Measurements from ENCODE around the gene TEX44. TPM values are rescaled to one million over a fixed set of nuclear protein-coding genes. Genes with fewer than 3 reads are reported as not detected.
"Not testable (repeated sequence)": the region's sequence is repeated elsewhere in the genome, so short reads cannot be mapped to it uniquely, and the experiment has no call there.

The TEX44 gene
- total RNA-seq, 1 donor = not detected

DNA sequence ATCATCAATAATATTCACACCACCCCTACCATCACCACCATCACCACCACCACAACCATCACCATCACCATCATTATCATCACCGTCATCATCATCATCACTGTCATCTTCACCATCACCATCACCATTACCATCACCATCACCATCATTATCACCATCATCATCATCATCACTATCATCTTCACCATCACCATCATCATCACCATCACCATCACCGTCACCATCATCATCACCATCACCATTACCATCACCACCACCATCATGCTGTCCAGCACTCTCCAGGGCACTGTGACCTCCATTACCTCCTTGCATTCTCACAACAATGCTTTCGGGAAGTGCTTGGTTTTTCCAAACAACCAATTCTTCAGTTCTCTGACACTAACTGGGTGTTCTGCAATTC is 13.1 kb upstream of the TEX44 start:
- Histone ChIP-seq H4K20me1 (ENCODE audit: insufficient read depth, low read length) (no peaks in the 10 kb centered on the region), H3K27ac (ENCODE audit: low read depth, low read length) (no peak overlapping the region)
- DNase-seq (ENCODE audit: insufficient read length, low spot score, missing footprints) = no peak

DNA sequence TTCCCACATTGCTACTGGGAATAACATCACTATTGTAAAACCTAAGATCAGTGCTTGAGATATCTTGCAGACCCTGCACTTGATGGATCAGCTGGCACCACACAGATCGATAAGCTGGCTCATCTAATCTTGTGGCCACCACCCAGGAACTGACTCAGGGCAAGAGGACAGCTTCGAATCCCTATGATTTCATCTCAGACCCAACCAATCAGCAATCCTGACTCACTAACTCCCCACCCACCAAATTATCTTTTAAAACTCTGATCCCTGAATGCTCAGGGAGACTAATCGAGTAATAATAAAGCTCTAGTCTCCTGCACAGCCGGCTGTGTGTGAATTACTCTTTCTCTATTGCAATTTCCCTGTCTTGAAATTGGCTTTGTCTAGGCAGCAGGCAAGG is 11.3 kb upstream of the TEX44 start:
- Histone ChIP-seq H3K9me3 (ENCODE audit: low read depth, low read length) (no peaks in the 10 kb centered on the region), H4K20me1 (ENCODE audit: insufficient read depth, low read length) (no peaks in the 10 kb centered on the region), H2AFZ (ENCODE audit: low read length) (no peak overlapping the region), H3K36me3 (ENCODE audit: insufficient read depth, low read length) (no peaks in the 10 kb centered on the region), H3K4me3 (ENCODE audit: insufficient read depth, low read length) (no peak overlapping the region), H3K27ac (ENCODE audit: low read depth, low read length) (no peak overlapping the region), H3K79me2 (ENCODE audit: insufficient read depth, low read length) (no peaks in the 10 kb centered on the region), H3K27me3 (ENCODE audit: insufficient read depth, low read length) (no peaks in the 10 kb centered on the region), H3K4me1 (ENCODE audit: insufficient read depth, low read length) (no peaks in the 10 kb centered on the region), H3K4me2 (ENCODE audit: insufficient read depth, low read length) (no peak overlapping the region)
- no peak for DNase-seq (ENCODE audit: insufficient read length, low spot score, missing footprints)
- TF ChIP-seq, protein P1, sequence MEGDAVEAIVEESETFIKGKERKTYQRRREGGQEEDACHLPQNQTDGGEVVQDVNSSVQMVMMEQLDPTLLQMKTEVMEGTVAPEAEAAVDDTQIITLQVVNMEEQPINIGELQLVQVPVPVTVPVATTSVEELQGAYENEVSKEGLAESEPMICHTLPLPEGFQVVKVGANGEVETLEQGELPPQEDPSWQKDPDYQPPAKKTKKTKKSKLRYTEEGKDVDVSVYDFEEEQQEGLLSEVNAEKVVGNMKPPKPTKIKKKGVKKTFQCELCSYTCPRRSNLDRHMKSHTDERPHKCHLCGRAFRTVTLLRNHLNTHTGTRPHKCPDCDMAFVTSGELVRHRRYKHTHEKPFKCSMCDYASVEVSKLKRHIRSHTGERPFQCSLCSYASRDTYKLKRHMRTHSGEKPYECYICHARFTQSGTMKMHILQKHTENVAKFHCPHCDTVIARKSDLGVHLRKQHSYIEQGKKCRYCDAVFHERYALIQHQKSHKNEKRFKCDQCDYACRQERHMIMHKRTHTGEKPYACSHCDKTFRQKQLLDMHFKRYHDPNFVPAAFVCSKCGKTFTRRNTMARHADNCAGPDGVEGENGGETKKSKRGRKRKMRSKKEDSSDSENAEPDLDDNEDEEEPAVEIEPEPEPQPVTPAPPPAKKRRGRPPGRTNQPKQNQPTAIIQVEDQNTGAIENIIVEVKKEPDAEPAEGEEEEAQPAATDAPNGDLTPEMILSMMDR (IDR thresholded peaks at IDR 0.05; ENCODE audit: extremely low read depth, low read depth, low read length) = no peak

More for the DNA sequence above, 13.1 kb upstream of the TEX44 start:
- Histone ChIP-seq H2AFZ (ENCODE audit: low read length) (no peak overlapping the region), H3K4me3 (ENCODE audit: insufficient read depth, low read length) (no peak overlapping the region), H3K27me3 (ENCODE audit: insufficient read depth, low read length) (no peaks in the 10 kb centered on the region), H3K79me2 (ENCODE audit: insufficient read depth, low read length) (no peaks in the 10 kb centered on the region), H3K9me3 (ENCODE audit: low read depth, low read length) (no peaks in the 10 kb centered on the region), H3K36me3 (ENCODE audit: insufficient read depth, low read length) (no peaks in the 10 kb centered on the region), H3K4me2 (ENCODE audit: insufficient read depth, low read length) (no peak overlapping the region), H3K4me1 (ENCODE audit: insufficient read depth, low read length) (no peaks in the 10 kb centered on the region)
- TF ChIP-seq, protein P1 (IDR thresholded peaks at IDR 0.05; ENCODE audit: extremely low read depth, low read depth, low read length) = no peak

DNA sequence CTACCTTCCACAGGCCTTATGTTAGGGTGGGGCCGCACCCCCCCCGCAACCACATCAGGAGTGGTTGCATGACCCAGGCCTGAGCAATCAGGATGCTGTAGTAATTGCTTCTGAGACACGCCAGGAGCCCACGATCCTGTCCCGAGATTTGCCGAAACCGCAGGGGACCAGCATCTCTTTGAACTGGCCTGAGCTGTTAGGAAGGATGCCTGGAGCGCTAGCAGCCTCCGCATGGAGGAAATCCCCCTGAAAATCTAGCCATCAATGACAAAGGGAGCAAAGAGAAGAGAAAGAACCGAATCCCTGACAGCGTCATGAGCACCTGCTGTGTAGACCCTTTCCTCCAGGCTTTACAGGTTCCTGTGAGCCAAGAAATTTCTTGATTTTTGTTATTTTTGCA is 8.7 kb upstream of the TEX44 start:
- peak overlapping the region; percentile 25 for H2AFZ ChIP-seq (ENCODE audit: low read length)
- H3K27ac ChIP-seq (ENCODE audit: low read depth, low read length) = no peak overlapping the region
- no peaks in the 10 kb centered on the region for H3K4me1 ChIP-seq (ENCODE audit: insufficient read depth, low read length)
- no peaks in the 10 kb centered on the region for H4K20me1 ChIP-seq (ENCODE audit: insufficient read depth, low read length)
- H3K4me2 ChIP-seq (ENCODE audit: insufficient read depth, low read length) = no peak overlapping the region
- H3K36me3 ChIP-seq (ENCODE audit: insufficient read depth, low read length) = no peaks in the 10 kb centered on the region
- no peak overlapping the region for H3K4me3 ChIP-seq (ENCODE audit: insufficient read depth, low read length)
- H3K79me2 ChIP-seq (ENCODE audit: insufficient read depth, low read length) = no peaks in the 10 kb centered on the region
- H3K9me3 ChIP-seq (ENCODE audit: low read depth, low read length) = no peaks in the 10 kb centered on the region
- TF ChIP-seq, protein P1 (IDR thresholded peaks at IDR 0.05; ENCODE audit: extremely low read depth, low read depth, low read length) = no peak
- H3K27me3 ChIP-seq (ENCODE audit: insufficient read depth, low read length) = peaks cover 4% of the 10 kb centered on the region
- DNase-seq (ENCODE audit: insufficient read length, low spot score, missing footprints) = no peak

DNA sequence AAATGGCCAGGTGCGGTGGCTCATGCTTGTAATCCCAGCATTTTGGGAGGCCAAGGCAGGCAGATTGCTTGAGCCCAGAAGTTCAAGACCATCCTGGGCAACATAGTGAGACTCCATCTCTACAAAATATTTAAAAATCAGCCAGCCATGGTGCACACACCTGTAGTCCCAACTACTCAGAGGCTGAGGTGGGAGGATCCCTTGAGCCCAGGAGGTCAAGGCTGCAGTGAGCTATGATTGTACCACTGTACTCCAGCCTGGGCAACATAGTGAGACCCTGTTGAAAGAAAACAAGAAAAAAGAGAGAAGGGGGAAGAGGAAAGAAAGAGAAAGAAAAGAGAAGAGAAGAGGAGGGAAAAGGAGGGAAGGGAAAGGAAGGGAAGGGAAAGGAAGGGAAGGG is 4.9 kb upstream of the TEX44 start:
- not testable (repeated sequence) for H3K4me1 ChIP-seq (ENCODE audit: insufficient read depth, low read length); H3K4me3 ChIP-seq (ENCODE audit: insufficient read depth, low read length); H3K4me2 ChIP-seq (ENCODE audit: insufficient read depth, low read length); H3K27ac ChIP-seq (ENCODE audit: low read depth, low read length); H2AFZ ChIP-seq (ENCODE audit: low read length); H3K79me2 ChIP-seq (ENCODE audit: insufficient read depth, low read length); H3K27me3 ChIP-seq (ENCODE audit: insufficient read depth, low read length); H3K9me3 ChIP-seq (ENCODE audit: low read depth, low read length); H4K20me1 ChIP-seq (ENCODE audit: insufficient read depth, low read length); DNase-seq (ENCODE audit: insufficient read length, low spot score, missing footprints); H3K36me3 ChIP-seq (ENCODE audit: insufficient read depth, low read length)
